HCT116 (cell line): ENCODE results near the gene CALCOCO1. TPM values are rescaled to one million over a fixed set of nuclear protein-coding genes. Genes with fewer than 3 reads are reported as not detected.
"Not testable (repeated sequence)": the region's sequence is repeated elsewhere in the genome, so short reads cannot be mapped to it uniquely, and the experiment has no call there.

Source experiments
- ATAC-seq: fragments of 200-7000 bp; cut with Tn5 transposase; 2 replicates; pipeline ENCODE4 v1.9.1; 2020; ENCODE audit warnings: mild to moderate bottlenecking, moderate library complexity
- BruUV-seq: library from RNA; stranded (reverse); fragments of 400-500 nt; replicated peaks from 2 replicates; lab custom pipeline; 2021; lab: Mats Ljungman, UMichigan
- CTCF ChIA-PET: fragments of 300-600 bp; sonication (Branson Sonifier 250); formaldehyde crosslinking; loops from one replicate; lab custom pipeline; 2021; ENCODE audit warnings: antibody characterized with exemption; lab: Charles Lee
- POLR2A ChIA-PET: fragments of 300-600, 350-600 bp; sonication (Branson Sonifier 250); formaldehyde crosslinking; loops from one replicate; lab custom pipeline; 2021; ENCODE audit warnings: antibody characterized with exemption; lab: Charles Lee
- RAD21 ChIA-PET, 2 experiments: fragments of 300-600 bp; sonication (Branson Sonifier 250); formaldehyde crosslinking; loops; one replicate each; lab custom pipeline; 2023; ENCODE audit warnings: low total read pairs in 2 of 2; ENCODE audit not compliant: uncharacterized antibody in 2 of 2, unreplicated experiment in 2 of 2, low non-redundant PET in 1 of 2; lab: Charles Lee
- DNase-seq: peaks from one replicate; pipeline ENCODE4 v3.0.0-alpha.2; 2010; ENCODE audit warnings: low read depth, low spot score
- H2AFZ ChIP-seq: fragments of 200-600 bp; shearing (Covaris generic), sonication (generic); 2 replicates; pipeline ENCODE4 v1.6.1; 2017; ENCODE audit warnings: low read depth, mixed run types, mixed read lengths, antibody characterized with exemption, low read length; ENCODE audit not compliant: poor library complexity, severe bottlenecking
- H3K27ac ChIP-seq: 2 replicates; pipeline ENCODE4 v1.5.1; 2012; ENCODE audit warnings: low read depth, low read length
- H3K27me3 ChIP-seq: fragments of 200-600 bp; sonication (generic); 2 replicates; pipeline ENCODE4 v1.6.1; 2016; ENCODE audit warnings: mixed run types, low read length, mixed read lengths; ENCODE audit not compliant: insufficient read depth
- H3K36me3 ChIP-seq, 2 experiments: fragments of 200-500 bp in 1 of 2; fragments of 200-600 bp in 1 of 2; sonication (Bioruptor generic) in 1 of 2; sonication (generic) in 1 of 2; 2 replicates each; pipeline versions ENCODE4 v1.5.1 to v1.6.1; 2014 to 2016; ENCODE audit warnings: low read length in 2 of 2, inconsistent platforms in 1 of 2, mixed read lengths in 1 of 2, mixed run types in 1 of 2; ENCODE audit not compliant: insufficient read depth in 2 of 2, control insufficient read depth in 1 of 2
- H3K4me1 ChIP-seq, 2 experiments: fragments of 200-600 bp in 1 of 2; sonication (generic) in 1 of 2; 2 replicates each; pipeline versions ENCODE4 v1.5.1 to v1.6.1; 2012 to 2017; ENCODE audit warnings: low read length in 2 of 2, inconsistent platforms in 1 of 2, mild to moderate bottlenecking in 1 of 2, mixed read lengths in 1 of 2, mixed run types in 1 of 2, moderate library complexity in 1 of 2; ENCODE audit not compliant: insufficient read depth in 2 of 2, control insufficient read depth in 1 of 2
- H3K4me2 ChIP-seq: fragments of 200-600 bp; sonication (generic); 2 replicates; pipeline ENCODE4 v1.6.1; 2017; ENCODE audit warnings: mixed run types, low read length, mixed read lengths
- H3K4me3 ChIP-seq, 2 experiments: fragments of 200-600 bp in 1 of 2; sonication (generic) in 1 of 2; replicated peaks in 1 of 2; 2 replicates each; pipeline ENCODE4 v1.5.1; 2011 to 2016; ENCODE audit warnings: low read length in 2 of 2, control low read depth in 1 of 2, low read depth in 1 of 2, mild to moderate bottlenecking in 1 of 2, mixed read lengths in 1 of 2, mixed run types in 1 of 2
- H3K79me2 ChIP-seq: fragments of 200-600 bp; sonication (generic); 2 replicates; pipeline ENCODE4 v1.6.1; 2017; ENCODE audit warnings: mild to moderate bottlenecking, mixed run types, low read length, moderate library complexity, mixed read lengths; ENCODE audit not compliant: insufficient read depth
- H3K9ac ChIP-seq: fragments of 200-600 bp; sonication (generic); 2 replicates; pipeline ENCODE4 v1.6.1; 2016; ENCODE audit warnings: low read length, mixed read lengths
- H3K9me2 ChIP-seq: fragments of 200-600 bp; sonication (generic), shearing (Covaris generic); 2 replicates; pipeline ENCODE4 v1.6.1; 2017; ENCODE audit warnings: mixed run types, mild to moderate bottlenecking, moderate library complexity; ENCODE audit not compliant: insufficient read depth
- H3K9me3 ChIP-seq, 2 experiments: fragments of 200-500 bp in 1 of 2; fragments of 200-600 bp in 1 of 2; sonication (Bioruptor generic) in 1 of 2; sonication (generic) in 1 of 2; 2 replicates each; pipeline ENCODE4 v1.6.1; 2014 to 2017; ENCODE audit warnings: low read length in 2 of 2, mixed read lengths in 2 of 2, inconsistent platforms in 1 of 2, low read depth in 1 of 2, mild to moderate bottlenecking in 1 of 2, mixed run types in 1 of 2, moderate library complexity in 1 of 2; ENCODE audit not compliant: control insufficient read depth in 1 of 2, insufficient read depth in 1 of 2
- H4K20me1 ChIP-seq: fragments of 200-600 bp; sonication (generic), shearing (Covaris generic); 2 replicates; pipeline ENCODE4 v1.6.1; 2017; ENCODE audit warnings: mixed run types, mild to moderate bottlenecking, moderate library complexity; ENCODE audit not compliant: insufficient read depth
- CBX3 ChIP-seq: IDR thresholded peaks from 2 replicates; pipeline ENCODE4 v1.6.1; 2012; ENCODE audit warnings: low read depth
- CEBPB ChIP-seq: IDR thresholded peaks from 2 replicates; pipeline ENCODE4 v1.6.1; 2012; ENCODE audit warnings: low read depth
- CTCF ChIP-seq, 3 experiments: fragments of 200-600 bp in 1 of 3; sonication (generic) in 1 of 3; IDR thresholded peaks in 2 of 3; conservative IDR thresholded peaks in 1 of 3; 2 replicates each; pipeline ENCODE4 v1.5.1; 2012 to 2017; ENCODE audit warnings: low read depth in 2 of 3, low read length in 2 of 3, antibody characterized with exemption in 1 of 3, borderline replicate concordance in 1 of 3, control low read depth in 1 of 3, mild to moderate bottlenecking in 1 of 3, mixed read lengths in 1 of 3, mixed run types in 1 of 3, moderate library complexity in 1 of 3; ENCODE audit not compliant: insufficient read depth in 1 of 3
- EGR1 ChIP-seq: IDR thresholded peaks from 2 replicates; pipeline ENCODE4 v1.6.1; 2012; ENCODE audit warnings: low read depth
- ELF1 ChIP-seq: IDR thresholded peaks from 2 replicates; pipeline ENCODE4 v1.6.1; 2012; ENCODE audit warnings: low read depth, borderline replicate concordance
- EZH2 ChIP-seq: fragments of 200-600 bp; sonication (generic); IDR thresholded peaks from 2 replicates; pipeline ENCODE4 v1.6.1; 2017; ENCODE audit warnings: antibody characterized with exemption, mixed run types
- EZH2phosphoT487 ChIP-seq: fragments of 200-600 bp; IDR thresholded peaks from 2 replicates; pipeline ENCODE4 v1.6.1; 2018; ENCODE audit warnings: antibody characterized with exemption, borderline replicate concordance
- MAX ChIP-seq: IDR thresholded peaks from 2 replicates; pipeline ENCODE4 v1.6.1; 2012
- POLR2A ChIP-seq: IDR thresholded peaks from 2 replicates; pipeline ENCODE4 v1.7.0; 2011; ENCODE audit warnings: borderline replicate concordance; ENCODE audit not compliant: insufficient read depth, insufficient read length; ENCODE audit errors: extremely low read depth
- RAD21 ChIP-seq: IDR thresholded peaks from 2 replicates; pipeline ENCODE4 v1.6.1; 2012; ENCODE audit warnings: low read depth, mild to moderate bottlenecking
- SIN3A ChIP-seq: IDR thresholded peaks from 2 replicates; pipeline ENCODE4 v1.6.1; 2012; ENCODE audit warnings: low read depth
- ZFX ChIP-seq: fragments of 450-650 bp; IDR thresholded peaks from 2 replicates; pipeline ENCODE4 v1.6.1; 2017
- ZNF274 ChIP-seq: fragments of 200-500 bp; sonication (Bioruptor generic); IDR thresholded peaks from 2 replicates; pipeline ENCODE4 v1.6.1; 2014; ENCODE audit warnings: mild to moderate bottlenecking, low read depth, low read length, inconsistent platforms
- intact Hi-C: fragments of 100-400 bp; cut with micrococcal nuclease; formaldehyde crosslinking; loops from 2 replicates; pipeline ENCODE4 v1.10.0; 2022
- total RNA-seq: library from RNA; stranded (reverse); gene quantifications from one replicate; pipeline ENCODE4 v1.2.1, GENCODE V29; 2021; ENCODE audit not compliant: unreplicated experiment

CALCOCO1 gene
- total RNA-seq, 1 experiment from 2014 or later = 42.6 TPM

- H3K9me3 ChIP-seq, H3K36me3 ChIP-seq, RAD21 ChIA-PET, H2AFZ ChIP-seq, H3K4me2 ChIP-seq, H4K20me1 ChIP-seq, H3K79me2 ChIP-seq, BruUV-seq, POLR2A ChIA-PET, DNase-seq, ATAC-seq, H3K4me3 ChIP-seq, H3K27ac ChIP-seq, intact Hi-C loops, CTCF ChIA-PET, H3K9ac ChIP-seq, H3K4me1 ChIP-seq, H3K9me2 ChIP-seq: not testable (repeated sequence)
- H3K27me3 ChIP-seq = peaks cover 10% of the 10 kb centered on the region; the same call in 1 of the 2 replicates
Observed at GRCh38 chr12:53762793-53763192, 35.5 kb upstream of the CALCOCO1 start.

- Histone ChIP-seq H3K27ac (no peak overlapping the region), H3K4me3 (no peak overlapping the region), H3K9ac (no peak overlapping the region), H2AFZ (no peak overlapping the region), H3K79me2 (no peaks in the 10 kb centered on the region), H4K20me1 (no peaks in the 10 kb centered on the region), H3K9me2 (no peaks in the 10 kb centered on the region), H3K9me3 (no peaks in the 10 kb centered on the region), H3K4me1 (peaks cover 3 to 13% of the 10 kb centered on the region in 2 experiments; a peak in 3 of 4 replicates), H3K27me3 (peaks cover 6% of the 10 kb centered on the region; the same call in 1 of the 2 replicates), H3K4me2 (no peak overlapping the region), H3K36me3 (no peaks in the 10 kb centered on the region)
- TF ChIP-seq CEBPB (no peak), ZFX (no peak), RAD21 (no peak), POLR2A (no peak)
- RAD21 ChIA-PET = no interaction called here
- DNase-seq (no peak), ATAC-seq (no peak)
- POLR2A ChIA-PET = no interaction called here
- no TSS peak for BruUV-seq
- CTCF ChIA-PET = no interaction called here
- intact Hi-C loops = no loop called here
Observed at GRCh38 chr12:53761306-53761705, 34.1 kb upstream of the CALCOCO1 start.

- CTCF ChIA-PET = no interaction called here
- Histone ChIP-seq H3K36me3 (no peaks in the 10 kb centered on the region), H3K4me3 (no peak overlapping the region), H3K4me2 (no peak overlapping the region), H3K9ac (no peak overlapping the region), H3K79me2 (no peaks in the 10 kb centered on the region), H3K27ac (no peak overlapping the region), H3K9me3 (no peaks in the 10 kb centered on the region), H3K9me2 (no peaks in the 10 kb centered on the region), H3K27me3 (peaks cover 6% of the 10 kb centered on the region; the same call in 1 of the 2 replicates), H3K4me1 (peaks cover 3 to 13% of the 10 kb centered on the region in 2 experiments; a peak in 3 of 4 replicates), H2AFZ (no peak overlapping the region), H4K20me1 (no peaks in the 10 kb centered on the region)
- ATAC-seq = no peak
- POLR2A ChIA-PET = no interaction called here
- BruUV-seq = no TSS peak
- no peak for DNase-seq
- RAD21 ChIA-PET = no interaction called here
- intact Hi-C loops = no loop called here
- TF ChIP-seq EZH2phosphoT487 (no peak), RAD21 (no peak), EGR1 (no peak), SIN3A (no peak), ZNF274 (no peak), CTCF (IDR thresholded peaks at IDR 0.05 in 2 of 3, conservative IDR thresholded peaks at IDR 0.05 in 1 of 3; ENCODE audit: borderline replicate concordance in 1 of 3, insufficient read depth in 1 of 3, low read depth in 2 of 3, low read length in 2 of 3) (no peak), ELF1 (no peak), CBX3 (no peak), MAX (no peak), ZFX (no peak), CEBPB (no peak), EZH2 (no peak), POLR2A (no peak)
Observed at GRCh38 chr12:53759261-53759660, 32.0 kb upstream of the CALCOCO1 start.
